LHCN-M2 (cell line): Measurements from ENCODE around the gene MPC2. TPM values are rescaled to one million over a fixed set of nuclear protein-coding genes. Genes with fewer than 3 reads are reported as not detected.
A peak's percentile ranks its signal among the peaks of the same experiment; 100 is the strongest.
"Not testable (repeated sequence)": the region's sequence is repeated elsewhere in the genome, so short reads cannot be mapped to it uniquely, and the experiment has no call there.

Experiments used
- DNase-seq: peaks from one replicate; pipeline ENCODE4 v3.0.0-alpha.2; 2012; ENCODE audit warnings: low read depth
- total RNA-seq: library from RNA; depleted of rRNA; stranded (reverse); fragments of >200 nt; gene quantifications from 2 replicates; pipeline ENCODE4 v1.2.3, GENCODE V29; 2014

MPC2 gene
- total RNA-seq, 1 experiment from 2014 or later: 39.2 TPM

GRCh38 chr1:167909691-167910180, 27.1 kb downstream of the MPC2 start:
- no peak for DNase-seq

- peak; percentile 19 for DNase-seq
These were observed 31.2 kb downstream of the MPC2 start for GRCh38 chr1:167905671-167906070.

GRCh38 chr1:167905182-167905581, 31.7 kb downstream of the MPC2 start:
- DNase-seq: peak; percentile 65

GRCh38 chr1:167904652-167905130, 32.2 kb downstream of the MPC2 start:
- DNase-seq: peak; percentile 70

GRCh38 chr1:167900907-167901306, 36.0 kb downstream of the MPC2 start:
- no peak for DNase-seq

- peak; percentile 9 for DNase-seq
These were observed 37.6 kb downstream of the MPC2 start for GRCh38 chr1:167899253-167899681.

- DNase-seq: no peak
These were observed 38.2 kb downstream of the MPC2 start for GRCh38 chr1:167898578-167899222.

- no peak for DNase-seq
These were observed 43.1 kb downstream of the MPC2 start for GRCh38 chr1:167893798-167894197.

- no peak for DNase-seq
These were observed 46.5 kb downstream of the MPC2 start for GRCh38 chr1:167890400-167890799.

- not testable (repeated sequence) for DNase-seq
These were observed 49.7 kb downstream of the MPC2 start for GRCh38 chr1:167887187-167887586.

GRCh38 chr1:167882376-167882775, 54.5 kb downstream of the MPC2 start:
- no peak for DNase-seq

- DNase-seq: no peak
These were observed 55.1 kb downstream of the MPC2 start for GRCh38 chr1:167881786-167882185.

- peak; percentile 60 for DNase-seq
These were observed 55.8 kb downstream of the MPC2 start for GRCh38 chr1:167881069-167881468.

- peak; percentile 24 for DNase-seq
These were observed 56.3 kb downstream of the MPC2 start for GRCh38 chr1:167880580-167881021.

GRCh38 chr1:167879508-167879907, 57.4 kb downstream of the MPC2 start:
- DNase-seq: no peak

GRCh38 chr1:167878372-167879160, 58.3 kb downstream of the MPC2 start:
- no peak for DNase-seq

GRCh38 chr1:167876597-167877175, 60.2 kb downstream of the MPC2 start:
- DNase-seq: no peak

- peak; percentile 34 for DNase-seq
These were observed 65.5 kb downstream of the MPC2 start for GRCh38 chr1:167871331-167871730.

GRCh38 chr1:167869157-167870001, 67.5 kb downstream of the MPC2 start:
- DNase-seq: not testable (repeated sequence)

GRCh38 chr1:167866739-167867414, 70.0 kb downstream of the MPC2 start:
- not testable (repeated sequence) for DNase-seq
